Cerebellar cortex (tissue), 1 donor: ENCODE data around the gene APCDD1.

Experiments
- DNase-seq: peaks from one replicate; pipeline ENCODE4 v3.0.0-alpha.2; 2015; ENCODE audit warnings: low spot score

APCDD1 gene

GRCh38 chr18:10432781-10433180 lies 21.7 kb upstream of the APCDD1 start:
- no peak for DNase-seq

- DNase-seq, result no peak
Observed at GRCh38 chr18:10436160-10436559, 18.3 kb upstream of the APCDD1 start.

GRCh38 chr18:10437837-10438236 lies 16.6 kb upstream of the APCDD1 start:
- DNase-seq, result no peak

- no peak for DNase-seq
Observed at GRCh38 chr18:10439898-10440297, 14.5 kb upstream of the APCDD1 start.

GRCh38 chr18:10440884-10441283 lies 13.6 kb upstream of the APCDD1 start:
- DNase-seq, result no peak

GRCh38 chr18:10441472-10441871 lies 13.0 kb upstream of the APCDD1 start:
- no peak for DNase-seq

- DNase-seq, result no peak
Observed at GRCh38 chr18:10442551-10442971, 11.9 kb upstream of the APCDD1 start.

- no peak for DNase-seq
Observed at GRCh38 chr18:10443001-10443400, 11.4 kb upstream of the APCDD1 start.

- DNase-seq, result no peak
Observed at GRCh38 chr18:10444314-10445006, 10.0 kb upstream of the APCDD1 start.

GRCh38 chr18:10449396-10449795 lies 5.0 kb upstream of the APCDD1 start:
- DNase-seq, result no peak

- DNase-seq, result no peak
Observed at GRCh38 chr18:10450986-10451385, 3.4 kb upstream of the APCDD1 start.

GRCh38 chr18:10453261-10453805 lies 1.1 kb upstream of the APCDD1 start:
- DNase-seq, result no peak

GRCh38 chr18:10454681-10455557 lies 484 bp downstream of the APCDD1 start:
- DNase-seq, result no peak

GRCh38 chr18:10455726-10456453 lies 1.5 kb downstream of the APCDD1 start:
- DNase-seq, result no peak

GRCh38 chr18:10456718-10457117 lies 2.3 kb downstream of the APCDD1 start:
- no peak for DNase-seq

GRCh38 chr18:10457128-10457527 lies 2.7 kb downstream of the APCDD1 start:
- DNase-seq, result no peak

GRCh38 chr18:10457767-10458166 lies 3.3 kb downstream of the APCDD1 start:
- DNase-seq, result no peak

- no peak for DNase-seq
Observed at GRCh38 chr18:10458691-10459090, 4.3 kb downstream of the APCDD1 start.

- DNase-seq, result no peak
Observed at GRCh38 chr18:10459587-10459986, 5.2 kb downstream of the APCDD1 start.

GRCh38 chr18:10460414-10461018 lies 6.1 kb downstream of the APCDD1 start:
- DNase-seq, result no peak

- no peak for DNase-seq
Observed at GRCh38 chr18:10461989-10462388, 7.6 kb downstream of the APCDD1 start.

GRCh38 chr18:10462597-10462996 lies 8.2 kb downstream of the APCDD1 start:
- no peak for DNase-seq
